Cerebellar nuclear complex (tissue), 1 donor: ENCODE results near the gene SLC27A5.
"Not testable (repeated sequence)": the region's sequence is repeated elsewhere in the genome, so short reads cannot be mapped to it uniquely, and the experiment has no call there.

Source experiments
- DNase-seq, 2 experiments: peaks; one replicate each; lab custom pipeline; 2025; lab: John Stamatoyannopoulos, UW

Gene SLC27A5

GRCh38 chr19:58469241-58470013 lies 42.4 kb downstream of the SLC27A5 start:
- no peak for DNase-seq

- no peak for DNase-seq
Observed at GRCh38 chr19:58468216-58468839, 43.5 kb downstream of the SLC27A5 start.

- DNase-seq, result peak; percentile 72 to 91
Observed at GRCh38 chr19:58466760-58467589, 44.8 kb downstream of the SLC27A5 start, which contains the start of gene ZNF324. Gene ZNF324, plus strand, starts transcription at chr19:58467080. Its CDS starts 2,106 bp downstream, at chr19:58469186.

GRCh38 chr19:58466089-58466759 lies 45.6 kb downstream of the SLC27A5 start:
- no peak for DNase-seq

GRCh38 chr19:58460039-58460438 lies 51.8 kb downstream of the SLC27A5 start:
- DNase-seq, result no peak

GRCh38 chr19:58456111-58456510 lies 55.7 kb downstream of the SLC27A5 start:
- no peak for DNase-seq

GRCh38 chr19:58455306-58455705 lies 56.5 kb downstream of the SLC27A5 start:
- no peak for DNase-seq

GRCh38 chr19:58453743-58454142 lies 58.0 kb downstream of the SLC27A5 start:
- DNase-seq, result no peak

- DNase-seq, result peak; percentile 90 to 97
Observed at GRCh38 chr19:58451358-58452101, 60.3 kb downstream of the SLC27A5 start, which contains the start of gene ZNF324B. Gene ZNF324B, plus strand, starts transcription at chr19:58451622. Its CDS starts 2,080 bp downstream, at chr19:58453702.

GRCh38 chr19:58450856-58451357 lies 60.9 kb downstream of the SLC27A5 start:
- DNase-seq, result no peak

- not testable (repeated sequence) for DNase-seq
Observed at GRCh38 chr19:58449980-58450379, 61.8 kb downstream of the SLC27A5 start.

GRCh38 chr19:58448860-58449259 lies 62.9 kb downstream of the SLC27A5 start:
- DNase-seq, result not testable (repeated sequence)
